Prostate gland (tissue), 2 donors: ENCODE results near the gene RBFOX1.

Source experiments
- POLR2A ChIP-seq: fragments of 450-650 bp; IDR thresholded peaks from one replicate; pipeline ENCODE4 v1.6.1; 2016; ENCODE audit warnings: antibody characterized with exemption, mild to moderate bottlenecking
- TF ChIP-seq, protein P1 (sequence below), 4 experiments: fragments of 200-600 bp in 2 of 4; fragments of 450-650 bp in 2 of 4; sonication (generic) in 2 of 4; IDR thresholded peaks; 1 replicate in 3 of 4; 2 replicates in 1 of 4; pipeline ENCODE4 v1.5.1; 2016 to 2019; ENCODE audit warnings: antibody characterized with exemption in 4 of 4, mild to moderate bottlenecking in 2 of 4, moderate library complexity in 2 of 4

DNA sequence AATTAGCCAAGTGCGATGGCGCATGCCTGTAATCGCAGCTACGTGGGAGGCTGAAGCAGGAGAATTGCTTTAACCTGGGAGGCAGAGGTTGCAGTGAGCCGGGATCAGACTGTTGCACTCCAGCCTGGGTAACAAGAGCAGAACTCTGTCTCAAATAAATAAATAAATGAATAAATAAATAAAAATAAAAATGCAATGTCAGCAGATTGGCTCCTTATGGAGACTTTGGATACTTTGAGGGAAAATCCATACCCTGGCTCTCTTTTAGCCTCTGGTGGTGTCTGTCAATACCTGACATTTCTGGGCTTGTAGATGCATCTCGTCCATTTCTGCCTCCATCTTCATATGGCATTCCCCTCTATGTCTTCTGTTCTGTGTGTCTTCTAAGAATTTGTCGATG is 66.7 kb downstream of the RBFOX1 start:
- no peak for TF ChIP-seq POLR2A
- TF ChIP-seq, protein P1, sequence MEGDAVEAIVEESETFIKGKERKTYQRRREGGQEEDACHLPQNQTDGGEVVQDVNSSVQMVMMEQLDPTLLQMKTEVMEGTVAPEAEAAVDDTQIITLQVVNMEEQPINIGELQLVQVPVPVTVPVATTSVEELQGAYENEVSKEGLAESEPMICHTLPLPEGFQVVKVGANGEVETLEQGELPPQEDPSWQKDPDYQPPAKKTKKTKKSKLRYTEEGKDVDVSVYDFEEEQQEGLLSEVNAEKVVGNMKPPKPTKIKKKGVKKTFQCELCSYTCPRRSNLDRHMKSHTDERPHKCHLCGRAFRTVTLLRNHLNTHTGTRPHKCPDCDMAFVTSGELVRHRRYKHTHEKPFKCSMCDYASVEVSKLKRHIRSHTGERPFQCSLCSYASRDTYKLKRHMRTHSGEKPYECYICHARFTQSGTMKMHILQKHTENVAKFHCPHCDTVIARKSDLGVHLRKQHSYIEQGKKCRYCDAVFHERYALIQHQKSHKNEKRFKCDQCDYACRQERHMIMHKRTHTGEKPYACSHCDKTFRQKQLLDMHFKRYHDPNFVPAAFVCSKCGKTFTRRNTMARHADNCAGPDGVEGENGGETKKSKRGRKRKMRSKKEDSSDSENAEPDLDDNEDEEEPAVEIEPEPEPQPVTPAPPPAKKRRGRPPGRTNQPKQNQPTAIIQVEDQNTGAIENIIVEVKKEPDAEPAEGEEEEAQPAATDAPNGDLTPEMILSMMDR (IDR thresholded peaks at IDR 0.05) = no peak
